HG03175 (cell line): ENCODE measurements around the gene SIRT5.
A peak's percentile ranks its signal among the peaks of the same experiment; 100 is the strongest.

Source experiments
- ATAC-seq: cut with Tn5 transposase; IDR thresholded peaks from one replicate; pipeline ENCODE4 v1.9.1; 2021; ENCODE audit warnings: mild to moderate bottlenecking, moderate library complexity; ENCODE audit not compliant: unreplicated experiment

SIRT5 gene

GRCh38 chr6:13586603-13587542 lies 12.5 kb downstream of the SIRT5 start:
- ATAC-seq = no peak

GRCh38 chr6:13589801-13590200 lies 15.4 kb downstream of the SIRT5 start:
- ATAC-seq = no peak

- no peak for ATAC-seq
Measured at GRCh38 chr6:13590574-13591153, 16.3 kb downstream of the SIRT5 start.

- ATAC-seq = no peak
Measured at GRCh38 chr6:13591205-13591921, 17.0 kb downstream of the SIRT5 start.

GRCh38 chr6:13593103-13593502 lies 18.7 kb downstream of the SIRT5 start:
- ATAC-seq = no peak

GRCh38 chr6:13593720-13594119 lies 19.3 kb downstream of the SIRT5 start:
- ATAC-seq = no peak

- no peak for ATAC-seq
Measured at GRCh38 chr6:13597073-13597472, 22.7 kb downstream of the SIRT5 start.

GRCh38 chr6:13600036-13600435 lies 25.6 kb downstream of the SIRT5 start:
- ATAC-seq = no peak

GRCh38 chr6:13604135-13604534 lies 29.7 kb downstream of the SIRT5 start:
- ATAC-seq = no peak

GRCh38 chr6:13604546-13605416 lies 30.4 kb downstream of the SIRT5 start:
- ATAC-seq = no peak

GRCh38 chr6:13605634-13606033 lies 31.2 kb downstream of the SIRT5 start:
- no peak for ATAC-seq

GRCh38 chr6:13611715-13612114 lies 37.3 kb downstream of the SIRT5 start:
- no peak for ATAC-seq

GRCh38 chr6:13613029-13613594 lies 38.7 kb downstream of the SIRT5 start:
- ATAC-seq = no peak

GRCh38 chr6:13614126-13614925 lies 39.9 kb downstream of the SIRT5 start:
- ATAC-seq = peak; percentile 19

GRCh38 chr6:13614926-13615791 lies 40.8 kb downstream of the SIRT5 start, which contains the start of gene NOL7:
TSS of gene NOL7 (plus strand) at chr6:13615335. CDS start at chr6:13615359, 24 bp downstream.
- peak; percentile 92 for ATAC-seq

- peak; percentile 32 for ATAC-seq
Measured at GRCh38 chr6:13615792-13616120, 41.4 kb downstream of the SIRT5 start.

- no peak for ATAC-seq
Measured at GRCh38 chr6:13617066-13617465, 42.7 kb downstream of the SIRT5 start.

GRCh38 chr6:13624871-13625288 lies 50.5 kb downstream of the SIRT5 start:
- no peak for ATAC-seq
